CD4-positive, alpha-beta T cell treated with Interleukin-6 for 4 hours (primary cell): Measurements from ENCODE around the gene UCP2.
A peak's percentile ranks its signal among the peaks of the same experiment; 100 is the strongest.
"Not testable (repeated sequence)": the region's sequence is repeated elsewhere in the genome, so short reads cannot be mapped to it uniquely, and the experiment has no call there.

ENCODE experiments used
- DNase-seq: peaks from one replicate; pipeline ENCODE4 v3.0.0-alpha.2; 2020; ENCODE audit warnings: mixed read lengths

The UCP2 gene

DNA sequence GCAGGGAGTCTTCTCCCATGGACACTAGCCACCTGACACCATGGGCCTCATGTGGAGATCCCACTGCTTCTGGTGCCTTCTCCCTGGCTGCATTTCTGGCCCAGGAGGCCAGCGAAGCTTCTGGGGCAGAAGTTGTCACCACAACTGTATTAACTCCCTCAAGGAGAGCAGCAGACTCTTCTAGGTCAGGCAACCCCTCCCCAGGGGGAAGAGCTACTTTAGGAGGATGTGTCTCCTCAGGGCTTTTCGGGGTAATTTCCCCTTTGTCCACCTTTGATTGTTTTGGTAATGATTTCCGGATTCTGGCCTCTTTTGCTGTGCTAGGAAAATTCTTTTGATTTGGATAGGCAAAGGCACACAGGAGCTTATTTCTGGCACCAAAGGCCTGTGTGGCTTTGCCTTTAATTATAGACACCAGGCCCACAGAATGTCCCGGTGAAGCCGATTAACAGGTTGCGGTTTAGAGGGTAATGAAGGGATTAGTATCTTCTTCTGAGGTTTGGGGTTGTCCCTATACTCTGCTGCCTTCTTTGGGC, 8.9 kb upstream of the UCP2 start:
- no peak for DNase-seq

DNA sequence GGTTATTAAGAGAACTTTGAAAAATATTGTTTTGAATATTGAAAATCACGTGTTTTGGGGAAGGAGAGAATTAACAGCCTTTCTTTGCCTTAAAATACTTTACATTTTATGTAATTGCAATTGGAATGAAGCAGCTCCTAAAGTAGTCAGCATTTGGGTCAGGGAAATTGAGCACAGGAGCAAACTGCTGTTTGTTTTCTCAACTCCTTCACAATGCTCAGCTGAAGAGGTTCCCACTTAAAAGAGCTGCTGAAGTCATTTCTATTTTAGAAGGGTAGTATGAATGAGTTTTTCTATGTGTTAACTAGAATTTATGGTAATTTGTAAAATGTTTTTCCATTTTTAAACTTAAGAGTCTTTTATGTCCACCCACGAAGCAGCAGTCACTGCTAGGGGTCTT, 8.1 kb upstream of the UCP2 start:
- DNase-seq, result no peak

DNA sequence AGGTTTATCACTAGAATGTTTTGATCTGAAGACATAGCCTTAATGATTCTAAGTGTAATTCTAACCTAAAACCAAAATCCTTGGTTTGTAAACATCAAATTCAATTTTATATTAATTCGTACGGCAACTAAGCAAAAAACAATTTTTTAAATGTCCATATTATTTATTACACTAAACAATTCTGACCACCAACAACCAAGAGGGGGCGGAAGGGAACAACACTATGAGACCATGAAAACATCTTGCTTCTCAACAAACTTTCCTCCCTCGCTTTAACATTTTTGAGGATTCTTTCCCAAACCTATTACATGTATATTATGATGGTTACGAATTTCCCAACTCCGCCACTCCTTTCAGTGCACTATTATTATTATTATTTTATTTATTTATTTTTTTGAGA, 6.5 kb upstream of the UCP2 start:
- DNase-seq, result no peak

DNA sequence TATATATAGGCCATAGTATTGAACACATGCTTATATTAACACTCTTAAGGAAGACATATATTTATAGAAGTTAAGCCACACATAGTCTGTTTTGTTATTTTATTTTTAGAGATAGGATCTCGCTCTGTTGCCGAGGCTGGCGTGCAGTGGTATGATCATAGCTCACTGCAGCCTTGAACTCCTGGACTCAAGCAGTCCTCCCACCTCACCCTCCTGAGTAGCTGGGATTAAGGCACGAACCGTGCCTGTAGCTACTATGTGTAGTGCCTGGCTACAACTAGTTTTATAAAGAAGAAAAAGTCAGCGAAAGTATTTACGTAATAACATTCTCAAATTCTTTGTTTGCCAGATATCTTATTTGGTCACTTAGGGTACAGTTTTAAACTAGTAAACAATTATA, 5.6 kb upstream of the UCP2 start:
- DNase-seq, result no peak

DNA sequence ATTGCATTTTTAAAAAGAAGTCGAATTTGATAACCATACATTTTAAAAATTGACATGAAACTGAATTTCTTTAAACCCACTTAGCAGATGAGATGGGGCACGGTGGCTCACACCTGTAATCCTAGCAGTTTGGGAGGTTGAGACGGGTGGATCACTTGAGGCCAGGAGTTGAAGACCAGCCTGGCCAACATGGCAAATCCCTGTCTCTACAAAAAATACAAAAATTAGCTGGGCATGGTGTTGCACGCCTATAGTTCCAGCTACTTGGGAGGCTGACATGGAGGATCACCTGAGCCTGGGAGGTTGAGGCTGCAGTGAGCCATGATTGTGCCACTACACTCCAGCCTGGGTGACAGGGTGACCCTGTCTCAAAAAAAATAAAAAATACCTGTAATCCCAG, 3.0 kb upstream of the UCP2 start:
- not testable (repeated sequence) for DNase-seq

DNA sequence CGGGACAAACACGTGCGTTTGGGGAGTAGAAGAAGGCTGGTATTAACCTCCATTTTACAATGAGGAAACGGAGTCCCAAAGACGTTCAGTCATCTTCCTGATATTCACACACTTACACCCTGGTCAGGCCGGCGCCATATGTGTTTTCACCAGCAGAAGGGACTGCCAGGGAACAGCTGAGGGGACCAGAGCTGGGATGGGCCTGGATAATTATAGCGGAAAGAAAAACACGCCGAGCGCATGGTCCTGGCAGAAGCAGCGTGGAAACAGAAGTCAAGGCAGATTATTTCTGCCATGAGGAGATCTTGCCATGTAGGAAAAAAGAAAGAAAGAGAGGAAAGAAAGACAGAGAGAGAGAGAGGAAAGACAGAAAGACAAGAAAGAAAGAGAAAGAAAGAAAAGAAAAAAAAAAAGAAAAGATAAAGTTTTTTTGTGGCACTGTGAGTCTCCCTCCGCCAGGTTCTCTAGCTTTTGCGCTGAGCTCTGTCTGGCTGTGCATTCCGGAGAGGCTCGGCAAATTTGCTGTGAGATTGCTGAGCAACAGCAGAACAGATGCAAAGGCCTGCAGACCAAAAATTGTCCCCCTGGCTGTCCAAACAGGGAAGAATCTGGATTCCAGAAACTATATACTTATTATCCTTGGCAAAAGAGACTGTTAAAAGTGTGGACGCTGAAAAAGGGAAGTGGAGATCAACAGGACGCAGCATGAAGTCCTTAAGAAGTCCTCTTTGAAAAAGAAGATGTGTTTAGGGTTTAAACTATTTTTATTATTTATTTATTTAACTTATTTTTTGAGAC, 1.3 kb upstream of the UCP2 start:
- DNase-seq, result peak; percentile 34

DNA sequence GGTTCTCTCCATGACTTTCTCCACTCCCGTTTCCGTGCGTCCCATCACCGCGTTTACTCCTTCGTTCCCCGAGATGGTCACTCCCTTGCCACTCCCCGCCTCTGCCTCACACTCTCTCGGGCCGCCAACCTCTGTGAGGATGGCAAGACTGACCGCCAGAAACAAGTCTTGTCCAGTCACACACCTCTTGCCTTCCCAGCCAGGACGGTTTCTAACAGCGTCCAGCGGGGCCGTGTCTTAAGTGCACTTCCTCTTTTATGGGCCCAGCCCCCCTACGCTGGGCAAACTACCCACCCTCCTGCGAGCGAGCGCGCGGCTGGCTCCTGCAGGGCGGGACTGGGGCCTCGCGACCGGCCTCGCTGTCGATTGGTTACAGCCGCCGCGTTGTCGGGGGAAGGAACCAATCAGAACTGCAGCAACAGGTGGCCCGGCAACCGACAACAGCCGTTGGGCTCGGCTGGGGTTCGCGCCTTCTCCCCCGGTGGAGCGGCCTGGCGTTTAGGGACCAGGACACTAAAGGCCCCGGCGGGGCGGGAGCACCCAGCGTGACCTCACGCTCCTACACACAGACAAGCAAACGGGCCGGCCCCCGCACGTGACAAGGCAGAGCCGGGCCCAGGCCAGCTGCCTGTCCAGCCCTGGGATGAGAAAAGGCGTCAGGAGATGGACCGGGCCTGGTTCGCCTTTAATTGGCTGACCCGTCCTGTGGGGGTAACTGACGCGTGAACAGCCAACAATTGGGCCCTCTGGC, 522 bp upstream of the UCP2 start:
- peak; percentile 93 for DNase-seq

DNA sequence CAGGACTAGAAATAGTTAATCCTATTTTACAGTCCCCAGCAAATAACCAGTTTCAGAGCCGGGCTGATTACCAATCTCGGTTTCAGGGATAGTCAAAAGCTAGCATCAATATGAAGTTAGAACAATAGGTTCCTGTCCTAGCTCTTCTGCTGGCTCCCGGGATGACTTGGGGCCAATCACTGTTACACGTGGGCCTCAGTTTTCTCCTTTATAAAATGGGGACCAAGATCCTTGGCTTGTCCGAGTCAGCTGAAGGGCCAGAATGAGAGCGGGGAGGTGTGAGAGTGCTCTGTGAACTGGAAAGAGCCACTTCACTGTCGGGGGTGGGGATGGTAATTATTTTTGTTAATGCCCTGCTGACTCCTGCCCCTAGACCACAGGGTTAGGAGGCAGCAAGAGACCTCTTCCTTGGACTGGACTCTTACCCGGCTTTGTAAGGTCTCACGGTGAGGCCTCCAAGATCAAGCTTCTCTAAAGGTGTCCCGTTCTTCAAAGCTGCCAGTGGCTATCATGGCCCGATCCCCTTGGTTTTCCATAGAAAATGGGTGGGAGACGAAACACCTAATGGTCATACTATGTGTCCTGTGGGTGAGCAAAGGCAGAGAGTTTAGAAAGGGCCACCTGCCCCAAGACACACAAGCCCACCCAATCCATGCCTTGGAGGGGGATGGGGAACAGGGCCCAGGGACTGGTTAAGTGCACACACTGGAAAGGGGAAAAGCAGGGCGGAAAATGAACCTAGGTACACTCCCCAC, 1.4 kb downstream of the UCP2 start:
- no peak for DNase-seq

DNA sequence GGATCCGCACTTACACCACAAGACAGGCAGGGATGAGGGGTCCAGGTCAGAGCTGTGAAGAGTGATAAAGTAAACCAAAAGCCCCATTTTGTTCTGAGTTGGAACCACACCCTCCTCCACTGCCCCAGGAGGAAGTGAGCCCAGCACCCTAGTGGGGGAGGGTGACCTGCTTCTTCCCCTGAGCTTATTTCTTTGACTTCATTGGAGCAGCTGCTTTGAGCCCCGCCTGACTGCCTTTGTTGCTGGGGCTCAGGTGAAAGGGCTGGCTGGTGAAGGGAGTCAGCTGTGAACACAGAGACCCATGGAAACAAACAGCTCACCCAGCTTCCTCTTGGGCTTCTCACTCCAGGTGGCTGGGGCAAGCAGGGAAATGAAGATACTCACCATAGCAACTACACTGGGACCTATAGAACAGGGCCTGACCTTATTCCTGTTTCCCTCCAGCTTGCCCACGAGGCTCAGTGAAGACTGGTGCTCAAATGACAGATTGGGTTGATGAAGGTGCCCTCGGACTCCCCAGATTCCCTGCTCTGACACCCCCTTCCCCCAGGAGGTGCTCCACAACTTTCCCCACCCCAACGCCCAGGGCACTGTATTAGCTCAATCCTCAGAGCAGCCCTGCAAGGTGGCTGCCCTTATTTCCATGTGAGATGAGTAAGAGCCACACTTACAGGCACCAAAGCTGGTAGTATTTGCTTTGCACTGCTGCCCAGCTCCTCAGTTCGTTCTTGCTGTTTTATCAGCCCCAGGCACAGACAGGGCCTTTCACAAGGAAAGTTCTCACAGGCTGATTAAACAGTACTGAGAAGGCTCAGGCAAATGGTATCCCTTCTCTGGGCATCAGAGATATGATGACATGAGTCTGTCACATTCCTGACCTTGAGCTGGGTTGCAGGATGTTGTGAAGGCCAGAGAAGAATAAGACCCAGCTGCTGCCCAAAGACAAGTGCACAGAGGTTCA, 2.4 kb downstream of the UCP2 start:
- peak; percentile 90 for DNase-seq

DNA sequence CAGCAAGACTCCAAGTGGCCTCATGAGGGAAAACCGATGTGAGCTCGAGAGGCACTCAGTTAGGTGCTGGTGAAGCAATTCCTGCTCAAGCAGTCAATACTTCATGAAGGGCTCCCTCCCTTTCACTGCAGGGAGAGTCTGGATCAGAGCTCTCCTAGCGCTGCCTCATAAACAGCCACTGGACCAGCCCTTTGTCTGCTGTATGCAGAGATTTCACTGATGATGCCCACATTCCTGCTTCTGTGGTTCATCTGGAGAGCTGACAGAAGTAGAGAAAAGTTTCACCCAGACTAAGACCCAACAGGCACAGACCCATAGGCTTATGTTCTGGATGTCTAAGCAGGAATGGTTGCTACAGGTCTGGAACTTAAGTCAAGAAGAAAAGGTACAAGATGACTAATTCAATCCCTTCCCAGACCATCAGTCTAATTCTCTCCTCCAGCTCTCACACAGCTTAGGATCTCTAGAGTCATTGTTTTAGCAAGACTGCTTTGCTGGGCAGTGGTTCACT, 4.0 kb downstream of the UCP2 start:
- no peak for DNase-seq

DNA sequence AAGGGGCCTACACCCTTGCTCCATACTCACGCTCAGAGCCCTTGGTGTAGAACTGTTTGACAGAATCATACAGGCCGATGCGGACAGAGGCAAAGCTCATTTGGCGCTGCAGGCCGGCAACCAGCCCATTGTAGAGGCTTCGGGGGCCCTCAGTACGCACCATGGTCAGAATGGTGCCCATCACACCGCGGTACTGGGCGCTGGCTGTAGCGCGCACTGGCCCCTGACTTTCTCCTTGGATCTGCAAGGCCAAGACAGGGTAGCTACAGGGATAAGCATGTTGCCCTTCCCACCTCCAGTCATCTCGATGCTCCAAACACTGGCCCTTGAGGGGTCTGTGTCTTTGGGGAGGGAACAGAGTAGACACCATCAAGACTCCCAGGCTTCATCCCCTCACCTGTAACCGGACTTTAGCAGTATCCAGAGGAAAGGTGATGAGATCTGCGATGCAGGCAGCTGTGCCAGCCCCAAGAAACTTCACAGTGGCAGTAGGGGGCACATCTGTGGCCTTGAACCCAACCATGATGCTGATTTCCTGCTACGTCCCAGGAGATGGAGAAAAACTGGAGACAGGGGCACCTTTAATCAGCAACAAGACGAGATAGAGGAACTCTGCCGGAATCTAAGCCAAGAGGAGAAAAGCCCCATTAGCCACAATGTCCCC, 4.7 kb downstream of the UCP2 start:
- no peak for DNase-seq

DNA sequence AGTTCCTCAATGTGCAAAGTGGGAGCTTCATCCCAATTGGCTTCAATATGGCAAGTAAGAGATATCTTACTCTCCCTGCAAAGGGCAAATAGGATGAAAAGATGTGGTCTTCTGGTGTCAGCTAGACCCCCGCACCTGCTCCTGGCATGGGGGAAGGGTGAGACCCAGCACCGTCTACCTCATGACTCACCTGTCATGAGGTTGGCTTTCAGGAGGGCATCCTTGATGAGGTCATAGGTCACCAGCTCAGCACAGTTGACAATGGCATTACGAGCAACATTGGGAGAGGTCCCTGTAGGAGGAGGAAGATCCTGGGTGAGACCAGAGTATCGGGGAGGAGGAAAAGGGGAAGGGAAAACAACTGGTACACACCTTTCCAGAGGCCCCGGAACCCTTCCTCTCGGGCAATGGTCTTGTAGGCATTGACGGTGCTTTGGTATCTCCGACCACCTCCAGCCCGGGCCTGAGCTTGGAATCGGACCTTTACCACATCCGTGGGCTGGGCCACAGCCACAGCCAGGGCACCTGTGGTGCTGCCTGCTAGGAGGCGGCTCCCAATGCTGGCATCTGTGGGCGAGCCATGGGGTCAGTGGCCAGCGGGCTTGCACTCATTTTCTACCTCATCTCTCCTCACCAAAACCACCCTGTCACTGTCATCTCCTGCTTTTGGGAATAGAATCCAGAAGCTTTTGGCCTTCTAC, 6.0 kb downstream of the UCP2 start:
- DNase-seq, result no peak

DNA sequence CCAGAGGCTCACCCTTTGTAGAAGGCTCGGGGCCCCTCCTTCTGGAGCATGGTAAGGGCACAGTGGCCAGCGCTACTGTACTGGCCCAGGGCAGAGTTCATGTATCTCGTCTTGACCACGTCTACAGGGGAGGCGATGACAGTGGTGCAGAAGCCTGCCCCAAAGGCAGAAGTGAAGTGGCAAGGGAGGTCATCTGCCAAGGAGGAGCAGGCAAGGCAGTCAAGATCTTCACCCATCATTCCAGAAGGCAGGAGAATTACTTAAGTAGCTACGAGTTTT, 7.2 kb downstream of the UCP2 start:
- DNase-seq, result no peak

DNA sequence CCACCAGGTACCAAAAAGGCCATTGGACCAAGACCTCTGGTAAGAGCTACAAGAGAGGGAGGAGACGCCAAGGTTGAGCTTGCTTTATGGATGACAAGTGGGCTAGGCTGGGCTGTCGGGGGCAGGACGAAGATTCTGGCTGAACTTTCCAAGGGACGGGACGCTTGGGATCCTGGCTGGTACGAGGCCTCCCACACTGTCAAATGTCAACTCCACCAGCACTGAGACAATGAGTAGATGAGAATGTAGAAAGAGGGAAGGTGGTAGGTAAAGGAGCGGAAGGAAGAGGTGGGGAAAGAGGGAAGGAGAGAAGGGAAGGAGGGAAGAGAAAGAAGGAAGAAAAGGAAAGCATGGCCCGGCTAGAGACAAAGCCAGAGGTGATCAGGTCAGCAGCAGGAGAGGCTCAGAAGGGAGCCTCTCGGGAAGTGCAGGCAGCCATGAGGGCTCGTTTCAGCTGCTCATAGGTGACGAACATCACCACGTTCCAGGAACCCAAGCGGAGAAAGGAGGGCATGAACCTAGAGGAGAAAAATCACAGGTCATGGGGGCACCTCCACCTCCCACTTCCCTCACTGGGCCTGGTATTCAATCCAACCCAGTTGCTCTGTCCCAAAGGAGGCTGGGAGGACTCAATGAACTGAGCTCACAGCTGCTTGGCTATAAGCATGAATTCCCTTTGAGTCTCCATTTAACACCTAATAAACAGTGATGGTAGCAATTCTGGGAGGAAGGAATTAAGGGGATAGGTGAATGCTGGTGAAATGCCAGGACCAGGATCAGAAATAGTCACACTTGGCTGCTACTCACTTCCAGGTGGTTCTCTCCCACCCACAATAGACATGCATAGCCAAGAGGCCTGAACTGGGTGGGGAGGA, 7.8 kb downstream of the UCP2 start:
- no peak for DNase-seq

DNA sequence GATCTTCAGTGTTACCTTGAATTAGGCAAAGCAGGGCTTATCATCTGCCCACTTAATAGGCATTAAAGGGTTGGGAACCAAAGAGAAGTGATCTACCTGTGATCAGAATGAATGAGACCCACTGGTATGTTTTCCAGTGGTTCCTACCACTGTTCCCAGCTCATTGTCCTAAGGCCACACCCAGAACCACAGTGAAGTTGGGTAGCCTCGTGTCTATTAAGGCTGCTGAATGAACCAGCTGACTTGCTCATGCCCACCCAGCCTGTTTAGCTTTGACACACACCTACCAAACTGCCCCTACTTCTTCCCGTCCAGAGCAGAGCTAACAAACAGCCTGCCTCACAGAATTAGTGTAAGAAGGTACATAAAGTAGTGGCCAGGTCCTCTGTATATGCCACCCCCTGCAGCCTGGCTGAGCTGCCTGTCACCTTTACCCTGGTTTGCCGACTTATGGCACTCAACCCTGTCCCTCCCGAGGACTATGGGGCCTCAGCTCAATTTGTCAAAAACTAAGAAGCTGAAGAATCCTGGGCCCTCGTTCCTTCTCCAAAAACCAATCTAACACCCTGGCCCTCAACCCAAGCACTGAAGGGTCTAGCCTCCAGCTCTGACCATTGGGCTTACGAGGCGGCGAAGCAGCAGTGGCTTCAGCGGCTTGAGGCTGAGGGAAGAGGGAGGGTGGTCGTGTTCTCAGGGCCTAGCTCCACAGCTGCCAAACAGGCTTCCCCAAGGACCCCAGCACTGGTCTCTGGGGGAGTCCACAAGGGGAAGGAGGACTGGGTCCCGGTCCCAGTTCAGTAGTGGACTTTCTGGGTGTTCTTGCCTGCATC, 9.8 kb downstream of the UCP2 start:
- no peak for DNase-seq

DNA sequence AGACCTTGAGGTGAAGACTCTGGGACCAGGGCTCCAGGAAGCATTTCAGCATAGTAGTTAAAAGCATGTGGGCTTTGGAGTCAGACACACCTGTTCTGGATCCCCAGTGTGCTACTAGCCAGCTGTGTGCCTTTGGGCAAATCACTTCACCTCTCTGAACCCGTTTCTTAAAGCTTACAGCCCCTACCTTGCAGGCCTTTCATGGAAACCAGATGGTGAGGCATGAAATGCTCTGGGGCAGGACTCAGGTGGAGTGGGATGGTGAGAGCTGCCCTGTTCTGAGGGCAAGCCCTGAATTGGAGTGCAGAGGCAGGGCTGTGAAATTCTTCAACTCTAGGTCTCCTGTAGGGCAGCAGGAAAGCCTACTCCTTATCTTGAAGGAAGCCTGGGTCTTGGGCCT, 10.5 kb downstream of the UCP2 start:
- DNase-seq, result no peak

DNA sequence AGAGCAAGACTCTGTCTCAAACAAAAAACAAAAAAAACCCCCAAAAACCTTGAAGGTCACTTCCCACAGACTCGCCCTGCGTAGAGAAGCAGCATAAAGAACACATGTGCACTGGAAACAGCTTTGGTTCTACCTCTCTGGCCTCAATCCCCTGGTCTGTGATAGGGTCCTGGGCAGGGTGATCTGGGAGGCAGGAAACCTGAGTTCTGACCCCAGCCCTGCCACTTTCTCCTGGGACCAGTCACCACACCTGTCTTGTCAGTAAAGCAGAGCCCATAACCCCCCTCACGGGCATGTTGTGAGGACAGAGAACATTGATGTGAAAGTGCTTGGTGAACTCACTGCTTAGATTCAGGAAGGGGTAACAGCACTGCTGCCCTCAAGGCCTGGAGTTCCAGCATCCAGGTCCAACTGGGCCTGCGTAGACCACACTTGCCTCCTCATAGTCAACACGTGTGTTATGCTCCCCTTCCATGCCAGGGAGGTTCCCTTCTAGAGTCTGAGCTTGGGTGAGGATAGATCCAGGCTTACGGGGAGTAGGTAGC, 11.4 kb downstream of the UCP2 start:
- DNase-seq, result no peak

DNA sequence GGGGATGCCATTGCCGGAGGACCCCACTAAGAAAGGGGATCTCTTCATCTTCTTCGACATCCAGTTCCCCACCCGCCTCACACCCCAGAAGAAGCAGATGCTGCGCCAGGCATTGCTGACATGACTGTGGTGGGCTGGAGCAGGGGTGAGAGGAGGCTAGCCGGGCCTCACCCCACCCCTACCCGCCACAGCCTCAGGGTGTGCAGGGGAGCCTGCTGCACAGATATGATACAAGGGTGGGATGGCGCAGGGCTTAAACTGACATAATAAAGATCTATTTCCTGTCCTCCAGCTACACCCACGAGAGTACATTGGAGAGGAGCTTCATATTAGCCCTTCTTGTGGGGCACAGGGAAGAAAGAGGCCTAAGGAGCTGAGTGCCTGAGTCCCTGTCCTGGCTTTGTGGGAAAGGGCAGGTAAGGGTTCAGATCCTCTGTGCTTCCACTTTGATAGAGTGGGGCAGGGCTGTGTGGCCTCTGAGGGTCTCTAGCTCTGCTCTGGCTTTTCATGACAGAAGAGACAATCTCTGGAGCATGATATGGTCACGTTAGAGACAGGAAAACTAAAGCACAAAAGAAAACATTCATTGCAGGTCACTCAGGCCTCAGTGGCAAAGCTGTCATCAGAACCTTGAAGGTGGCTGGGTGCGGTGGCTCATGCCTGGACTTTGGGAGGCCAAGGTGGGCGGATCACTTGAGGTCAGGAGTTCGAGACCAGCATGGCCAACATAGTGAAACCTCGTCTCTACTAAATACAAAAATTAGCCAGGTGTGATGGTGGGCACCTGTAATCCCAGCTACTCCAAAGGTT, 12.4 kb downstream of the UCP2 start:
- DNase-seq, result peak; percentile 55
